SKM-1 treated with dmso at 0.1 percent for 144 hours (cell line): Measurements from ENCODE around the gene SENP7.
"Not testable (repeated sequence)": the region's sequence is repeated elsewhere in the genome, so short reads cannot be mapped to it uniquely, and the experiment has no call there.

Experiments
- DNase-seq: peaks from one replicate; lab custom pipeline; 2025; ENCODE audit not compliant: unreplicated experiment; lab: John Stamatoyannopoulos, UW

SENP7 gene

DNA sequence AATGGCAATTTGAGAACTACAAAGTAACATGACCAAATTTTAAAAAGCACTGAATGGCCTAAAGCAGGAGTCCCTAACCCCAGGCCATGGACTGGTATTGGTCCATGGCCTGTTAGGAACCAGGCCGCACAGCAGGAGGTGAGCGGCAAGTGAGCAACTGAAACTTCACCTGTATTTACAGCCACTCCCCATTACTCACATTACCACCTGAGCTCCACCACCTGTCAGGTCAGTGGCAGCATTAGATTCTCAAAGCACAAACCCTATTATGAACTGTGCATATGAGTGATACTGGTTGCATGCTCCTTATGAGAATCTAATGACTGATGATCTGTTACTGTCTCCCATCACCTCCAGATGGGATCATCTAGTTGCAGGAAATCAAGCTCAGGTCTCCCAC is 48.8 kb downstream of the SENP7 start:
- DNase-seq: no peak

GRCh38 chr3:101461451-101461850 is 51.6 kb downstream of the SENP7 start:
- DNase-seq: no peak

GRCh38 chr3:101458387-101458786 is 54.6 kb downstream of the SENP7 start:
- no peak for DNase-seq

DNA sequence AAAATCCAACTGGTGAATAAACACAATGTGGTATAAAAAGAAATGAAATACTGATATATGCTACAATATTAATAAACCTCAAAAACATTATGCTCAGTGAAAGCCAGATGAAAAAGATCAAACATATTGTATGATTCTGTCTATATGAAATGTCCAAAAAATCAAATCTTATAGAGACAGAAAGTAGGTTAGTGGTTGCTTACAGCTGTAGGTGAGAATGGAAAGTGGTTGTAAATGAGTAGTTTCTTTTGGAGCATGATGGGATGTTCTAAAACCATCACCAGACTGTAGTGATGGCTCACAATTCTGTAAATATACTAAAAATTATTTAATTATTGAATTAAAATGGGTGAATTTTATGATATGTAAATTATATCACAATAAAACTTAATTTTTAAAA is 58.4 kb downstream of the SENP7 start:
- no peak for DNase-seq

- DNase-seq: no peak
These were observed 59.1 kb downstream of the SENP7 start for GRCh38 chr3:101453961-101454360.

- not testable (repeated sequence) for DNase-seq
These were observed 74.4 kb downstream of the SENP7 start for GRCh38 chr3:101438641-101439040.

GRCh38 chr3:101433652-101434051 is 79.4 kb downstream of the SENP7 start:
- no peak for DNase-seq

- no peak for DNase-seq
These were observed 88.8 kb downstream of the SENP7 start for GRCh38 chr3:101423984-101424888.

DNA sequence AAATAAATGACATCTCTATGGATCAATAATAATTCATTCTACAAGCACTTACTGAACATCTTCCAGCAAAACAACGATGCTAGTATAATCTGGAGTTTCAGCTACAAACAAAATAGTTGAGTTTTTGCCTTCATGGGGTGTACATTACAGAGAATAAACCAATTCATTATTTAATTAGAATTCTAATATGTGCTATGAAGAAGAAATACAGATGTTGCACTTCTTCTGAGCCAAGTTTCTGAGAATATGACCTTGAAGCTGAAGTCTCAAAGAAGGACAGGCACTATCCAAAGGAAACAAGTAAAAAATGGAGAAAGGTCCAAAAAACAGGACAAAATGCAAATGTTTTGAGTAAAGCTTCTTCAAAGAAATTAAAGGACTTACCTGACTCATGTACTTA is 94.2 kb downstream of the SENP7 start:
- DNase-seq: no peak

GRCh38 chr3:101414121-101414520 is 98.9 kb downstream of the SENP7 start:
- no peak for DNase-seq

GRCh38 chr3:101413656-101414055 is 99.4 kb downstream of the SENP7 start:
- DNase-seq: no peak

- no peak for DNase-seq
These were observed 121.5 kb downstream of the SENP7 start for GRCh38 chr3:101391413-101391950.

DNA sequence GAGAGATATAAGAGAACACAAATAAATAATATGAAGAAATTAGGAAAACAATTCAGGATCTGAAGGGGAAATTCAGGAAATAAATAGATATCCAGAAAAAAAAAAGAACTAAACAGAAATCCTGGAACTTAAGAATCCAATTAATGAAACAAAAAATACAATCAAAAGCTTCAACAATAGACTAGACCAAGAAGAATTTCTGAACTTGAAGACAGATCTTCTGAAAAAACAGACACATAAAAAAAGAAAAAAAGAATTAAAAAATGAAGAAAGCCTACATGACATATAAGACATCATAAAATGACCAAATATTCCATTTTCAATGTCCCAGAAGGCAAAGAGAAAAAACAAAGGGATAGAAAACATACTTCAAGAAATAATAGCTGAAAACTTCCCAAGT is 124.3 kb downstream of the SENP7 start:
- DNase-seq: no peak

- no peak for DNase-seq
These were observed 125.7 kb downstream of the SENP7 start for GRCh38 chr3:101387351-101387750.

DNA sequence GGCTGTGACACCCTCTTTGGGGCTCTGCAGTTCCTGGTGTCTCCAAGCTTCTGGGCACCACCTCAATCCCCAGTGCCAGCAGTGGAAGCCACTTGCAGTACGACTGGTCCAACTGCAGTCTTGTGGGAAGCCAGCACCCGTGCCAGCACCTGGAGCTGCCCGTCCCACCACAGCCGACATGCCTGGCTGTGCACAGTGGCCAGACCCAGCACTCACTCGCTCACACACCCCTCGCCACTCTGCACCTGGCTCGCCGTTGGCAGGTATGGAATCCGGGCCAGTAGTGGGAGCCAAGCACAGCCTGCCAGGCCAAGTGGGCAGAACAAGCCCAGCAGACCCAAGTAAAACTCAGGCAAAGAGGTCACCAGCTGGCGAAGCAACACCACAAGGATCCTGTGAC is 128.6 kb downstream of the SENP7 start:
- DNase-seq: no peak

GRCh38 chr3:101383656-101384055 is 129.4 kb downstream of the SENP7 start:
- no peak for DNase-seq

DNA sequence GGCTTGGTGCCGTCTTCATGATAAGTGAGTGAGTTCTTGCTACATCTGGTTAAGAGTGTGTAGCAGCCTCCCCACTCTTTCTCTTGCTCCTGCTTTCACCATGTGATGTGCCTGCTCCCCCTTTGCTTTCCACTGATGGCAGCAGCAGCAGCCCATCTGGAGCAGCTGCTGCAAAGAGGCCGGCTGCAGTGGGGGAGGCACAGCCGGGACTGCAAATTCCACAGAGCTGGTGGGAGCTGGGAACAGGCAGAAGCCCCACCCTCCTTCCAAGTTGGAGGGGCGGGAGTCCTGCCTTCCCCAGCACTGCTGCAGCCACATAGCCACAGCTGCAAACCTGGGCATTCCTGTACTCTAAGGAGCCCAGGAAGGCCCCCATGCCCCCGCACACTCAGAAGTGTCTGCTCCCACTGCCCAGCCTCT is 129.8 kb downstream of the SENP7 start:
- no peak for DNase-seq

DNA sequence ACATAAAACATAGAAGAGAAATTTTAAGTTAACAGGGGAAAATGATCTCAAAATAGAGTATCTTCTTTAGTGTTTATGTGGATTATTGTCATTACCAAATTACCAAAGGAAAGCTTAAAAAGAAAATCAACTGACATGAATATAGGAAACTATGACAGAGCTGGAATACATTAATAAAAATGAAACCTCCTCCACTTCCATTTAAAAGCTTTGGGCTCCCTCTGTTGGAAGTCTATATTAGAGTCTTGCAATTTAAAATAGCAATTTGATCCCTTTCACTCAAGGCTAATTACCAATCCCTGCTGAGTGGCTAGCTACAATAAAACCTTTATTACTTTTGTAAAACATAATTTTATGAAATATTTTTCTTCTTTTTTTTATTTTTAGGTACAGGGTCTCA is 131.2 kb downstream of the SENP7 start:
- DNase-seq: peak; percentile 15

DNA sequence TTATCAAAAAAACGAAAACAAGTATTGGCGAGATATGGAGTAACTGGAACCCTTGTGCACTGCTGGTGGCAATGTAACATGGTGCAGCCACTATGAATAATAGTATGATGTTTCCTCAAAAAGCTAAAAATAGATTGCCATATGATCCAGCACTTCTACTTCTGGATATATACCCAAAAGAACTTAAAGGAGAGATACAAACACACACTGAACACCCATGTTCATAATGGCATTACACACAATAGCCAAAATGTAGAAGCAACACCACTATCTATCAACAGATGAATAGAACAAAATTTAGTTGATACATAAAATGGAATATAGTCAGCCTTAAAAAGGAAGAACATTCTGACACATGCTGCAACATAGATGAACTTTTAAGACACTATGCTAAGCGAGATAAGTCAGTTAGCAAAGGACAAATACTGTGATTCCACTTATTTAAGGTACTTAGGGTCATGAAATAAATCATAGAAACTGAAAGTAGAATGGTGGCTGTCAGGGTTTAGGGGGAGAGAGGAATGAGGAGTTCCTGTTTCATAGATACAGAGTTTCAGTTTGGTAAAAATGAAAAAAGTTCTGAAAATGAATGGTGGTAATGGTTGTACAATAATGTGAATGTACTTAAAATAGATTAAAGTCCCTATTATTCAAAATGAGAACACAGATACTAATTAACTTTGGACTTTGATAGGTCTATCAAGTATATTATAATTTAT is 133.2 kb downstream of the SENP7 start:
- DNase-seq: no peak

GRCh38 chr3:101377796-101378195 is 135.2 kb downstream of the SENP7 start:
- DNase-seq: no peak

DNA sequence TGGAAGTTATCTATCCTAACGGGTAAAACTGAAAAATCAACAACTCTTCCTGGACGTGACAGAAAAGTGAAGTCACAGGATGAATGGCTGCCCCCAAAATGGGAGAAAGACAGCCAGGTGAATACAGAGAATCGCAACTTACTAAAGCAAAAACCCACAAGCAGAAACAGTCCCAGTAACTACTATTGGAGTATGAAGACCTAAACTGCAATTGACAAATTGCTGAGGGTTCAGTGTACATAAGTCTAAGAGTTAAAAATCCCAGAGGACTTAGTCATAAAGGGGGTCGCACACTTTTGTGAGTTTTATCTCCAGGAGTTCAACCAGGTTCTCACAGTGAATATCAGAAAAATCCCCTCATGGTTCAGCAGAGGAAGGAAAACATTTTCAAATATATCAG is 135.8 kb downstream of the SENP7 start:
- no peak for DNase-seq

- DNase-seq: no peak
These were observed 137.4 kb downstream of the SENP7 start for GRCh38 chr3:101375586-101375985.
